CD4-positive, alpha-beta memory T cell (primary cell): ENCODE results near the gene F2R. TPM values are rescaled to one million over a fixed set of nuclear protein-coding genes. Genes with fewer than 3 reads are reported as not detected.
"Not testable (repeated sequence)": the region's sequence is repeated elsewhere in the genome, so short reads cannot be mapped to it uniquely, and the experiment has no call there.

ENCODE experiments used
- CTCF ChIA-PET: fragments of 350-600 bp; sonication (Branson Sonifier 250); formaldehyde crosslinking; loops from one replicate; lab custom pipeline; 2021; ENCODE audit warnings: inconsistent platforms; ENCODE audit not compliant: partially characterized antibody; lab: Charles Lee
- POLR2A ChIA-PET: fragments of 350-600 bp; sonication (Branson Sonifier 250); formaldehyde crosslinking; loops from one replicate; lab custom pipeline; 2021; ENCODE audit not compliant: partially characterized antibody; lab: Charles Lee
- DNase-seq, 5 donors: peaks; one replicate each; pipeline versions ENCODE4 v3.0.0 to v3.0.0-alpha.2; 2020 to 2022; ENCODE audit warnings: mixed read lengths in 1 of 5
- H3K27ac ChIP-seq: one replicate; pipeline ENCODE4 v1.7.0; 2013; ENCODE audit warnings: low read depth, low read length
- H3K27me3 ChIP-seq: 2 replicates; pipeline ENCODE4 v1.7.0; 2013; ENCODE audit warnings: mild to moderate bottlenecking, low read length, moderate library complexity; ENCODE audit not compliant: insufficient read depth
- H3K36me3 ChIP-seq: 2 replicates; pipeline ENCODE4 v1.7.0; 2013; ENCODE audit warnings: mild to moderate bottlenecking, low read length, moderate library complexity; ENCODE audit not compliant: insufficient read depth
- H3K4me1 ChIP-seq: 2 replicates; pipeline ENCODE4 v1.7.0; 2013; ENCODE audit warnings: mild to moderate bottlenecking, low read length, moderate library complexity; ENCODE audit not compliant: insufficient read depth
- H3K4me3 ChIP-seq, 2 donors: one replicate each; pipeline ENCODE4 v1.7.0; 2013; ENCODE audit warnings: low read length in 2 of 2, mild to moderate bottlenecking in 1 of 2
- H3K9me3 ChIP-seq, 2 donors: one replicate each; pipeline ENCODE4 v1.7.0; 2013; ENCODE audit warnings: low read length in 2 of 2, control low read depth in 1 of 2; ENCODE audit not compliant: control insufficient read depth in 1 of 2
- H3K27ac Mint-ChIP-seq, 7 donors: one replicate each; pipeline ENCODE4 v1.8.0; 2020 to 2021; ENCODE audit warnings: mixed read lengths in 7 of 7, mild to moderate bottlenecking in 6 of 7, inconsistent platforms in 3 of 7, moderate library complexity in 3 of 7
- H3K27me3 Mint-ChIP-seq, 2 donors: one replicate each; pipeline ENCODE4 v1.8.0; 2020 to 2021; ENCODE audit warnings: mixed read lengths in 2 of 2
- H3K36me3 Mint-ChIP-seq, 2 donors: one replicate each; pipeline ENCODE4 v1.8.0; 2020 to 2021; ENCODE audit warnings: mixed read lengths in 2 of 2, inconsistent platforms in 1 of 2, mild to moderate bottlenecking in 1 of 2
- H3K4me1 Mint-ChIP-seq, 4 donors: one replicate each; pipeline ENCODE4 v1.8.0; 2020 to 2021; ENCODE audit warnings: mixed read lengths in 4 of 4, mild to moderate bottlenecking in 1 of 4
- H3K4me3 Mint-ChIP-seq, 8 donors: one replicate each; pipeline ENCODE4 v1.8.0; 2020 to 2021; ENCODE audit warnings: mixed read lengths in 8 of 8, mild to moderate bottlenecking in 7 of 8, moderate library complexity in 6 of 8, inconsistent platforms in 3 of 8
- H3K9me3 Mint-ChIP-seq, 8 donors: one replicate each; pipeline ENCODE4 v1.8.0; 2020 to 2021; ENCODE audit warnings: mixed read lengths in 8 of 8, mild to moderate bottlenecking in 5 of 8, inconsistent platforms in 3 of 8, moderate library complexity in 1 of 8
- intact Hi-C: fragments of 100-400 bp; cut with micrococcal nuclease; formaldehyde crosslinking; loops from one replicate; pipeline ENCODE4 v1.15.1; 2023
- polyA plus RNA-seq, 2 donors: library from polyadenylated mRNA; unstranded; fragments of 300-500 nt; fragmentation: Illumina TruSeq; gene quantifications; one replicate each; pipeline ENCODE4 v1.2.3, GENCODE V29; 2021
- total RNA-seq, 2 experiments: library from RNA; stranded (reverse); gene quantifications; one replicate each; pipeline ENCODE4 v1.2.3, GENCODE V29; 2021

Gene F2R
- total and polyA plus RNA-seq, 4 experiments from 2014 or later = 6.7 to 14.6 (median 10.7) TPM

DNA sequence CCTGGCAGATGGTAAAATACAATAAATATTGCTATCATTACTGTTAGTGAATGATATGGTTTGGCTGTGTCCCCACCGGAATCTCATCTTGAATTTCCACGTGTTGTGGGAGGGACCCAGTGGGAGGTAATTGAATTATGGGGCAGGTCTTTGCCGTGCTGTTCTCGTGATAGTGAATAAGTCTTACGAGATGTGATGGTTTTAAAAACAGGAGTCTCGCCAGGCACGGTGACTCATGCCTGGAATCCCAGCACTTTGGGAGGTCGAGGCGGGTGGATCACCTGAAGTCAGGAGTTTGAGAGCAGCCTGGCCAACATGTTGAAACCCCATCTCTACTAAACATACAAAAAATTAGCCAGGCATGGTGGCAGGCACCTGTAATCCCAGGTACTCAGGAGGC lies 45.2 kb downstream of the F2R start:
- H3K4me3 Mint-ChIP-seq, DNase-seq, H3K9me3 Mint-ChIP-seq, POLR2A ChIA-PET, H3K9me3 ChIP-seq, H3K27ac ChIP-seq, H3K36me3 Mint-ChIP-seq, H3K27me3 ChIP-seq, H3K36me3 ChIP-seq, H3K4me1 Mint-ChIP-seq, H3K4me1 ChIP-seq, intact Hi-C loops, H3K27me3 Mint-ChIP-seq, H3K4me3 ChIP-seq: not testable (repeated sequence)
- CTCF ChIA-PET = interaction anchor here (6.5 kb wide), 1 partner anchor 13 kb away, joined by 32 read pairs; no protein-coding TSS in a partner anchor
- peak overlapping the region in 1 of 7 donors; percentile 8 for H3K27ac Mint-ChIP-seq

DNA sequence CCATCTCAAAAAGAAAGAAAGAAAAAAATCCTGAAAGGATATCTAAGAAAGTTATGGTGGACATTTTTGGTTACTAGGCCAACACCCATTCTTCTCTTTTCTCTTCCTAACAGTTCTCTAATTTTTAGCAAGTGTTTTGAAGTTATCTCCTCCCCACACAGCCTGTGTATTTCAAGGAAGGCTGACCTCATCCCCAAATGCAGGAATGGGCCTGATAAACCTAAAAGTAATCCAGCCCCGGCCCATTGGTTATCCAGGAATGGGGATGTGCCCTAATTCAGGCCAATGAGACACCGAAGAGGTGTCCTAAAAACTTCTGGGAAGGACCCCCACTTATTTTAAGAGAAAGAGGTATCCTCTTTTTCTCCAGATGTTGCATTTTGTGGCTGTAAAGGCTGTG lies 46.6 kb downstream of the F2R start:
- no peak for DNase-seq
- no peaks in the 10 kb centered on the region for H3K27me3 Mint-ChIP-seq
- no peak overlapping the region for H3K27ac ChIP-seq
- no peak overlapping the region for H3K4me3 Mint-ChIP-seq
- H3K4me1 Mint-ChIP-seq = peaks cover 0 to 7% (median 3%) of the 10 kb centered on the region in 4 donors
- no peaks in the 10 kb centered on the region for H3K4me1 ChIP-seq
- H3K9me3 ChIP-seq = no peaks in the 10 kb centered on the region
- H3K36me3 ChIP-seq = no peaks in the 10 kb centered on the region
- intact Hi-C loops = no loop called here
- H3K36me3 Mint-ChIP-seq = peaks cover 0 to 3% of the 10 kb centered on the region in 2 donors
- H3K4me3 ChIP-seq = no peak overlapping the region
- H3K27ac Mint-ChIP-seq = no peak overlapping the region
- CTCF ChIA-PET = interaction anchor here (6.5 kb wide), 1 partner anchor 12 kb away, joined by 32 read pairs; no protein-coding TSS in a partner anchor
- H3K9me3 Mint-ChIP-seq = peaks cover 0 to 10% (median 3%) of the 10 kb centered on the region in 8 donors
- no peaks in the 10 kb centered on the region for H3K27me3 ChIP-seq
- POLR2A ChIA-PET = interaction anchor here (0.9 kb wide), 1 partner anchor 24 kb away, joined by 3 read pairs; no protein-coding TSS in a partner anchor

DNA sequence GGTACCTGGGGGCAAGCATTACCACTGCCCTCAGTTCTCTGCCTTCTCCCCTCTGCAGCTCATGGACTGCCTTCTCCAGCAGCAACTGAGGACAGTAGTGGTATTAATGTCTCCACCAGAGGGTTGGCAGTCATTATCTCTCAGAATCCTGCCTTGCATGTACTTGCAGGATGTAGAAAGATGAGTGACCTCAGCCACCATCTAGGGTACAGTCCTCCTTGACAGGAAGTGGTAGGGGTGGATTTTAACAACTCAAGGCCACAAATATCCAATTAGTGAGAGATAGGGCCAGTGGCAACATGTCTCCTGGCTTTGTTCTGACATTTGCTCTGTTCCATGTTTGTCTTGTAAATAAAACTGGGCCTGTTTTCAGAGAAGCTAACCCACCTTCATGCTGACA lies 47.2 kb downstream of the F2R start:
- ChIA-PET CTCF (interaction anchor here (6.5 kb wide), 1 partner anchor 11 kb away, joined by 32 read pairs; no protein-coding TSS in a partner anchor), POLR2A (interaction anchor here (0.9 kb wide), 2 partner anchors 11 to 24 kb away, joined by 3 to 4 read pairs; no protein-coding TSS in a partner anchor)
- intact Hi-C loops = no loop called here
- no peak overlapping the region for H3K4me3 Mint-ChIP-seq
- peaks cover 0 to 7% (median 3%) of the 10 kb centered on the region in 4 donors for H3K4me1 Mint-ChIP-seq
- no peaks in the 10 kb centered on the region for H3K36me3 ChIP-seq
- peak in 1 of 5 donors; percentile 7 for DNase-seq
- no peak overlapping the region for H3K27ac Mint-ChIP-seq
- no peaks in the 10 kb centered on the region for H3K4me1 ChIP-seq
- H3K27me3 ChIP-seq = no peaks in the 10 kb centered on the region
- H3K27me3 Mint-ChIP-seq = no peaks in the 10 kb centered on the region
- peaks cover 0 to 10% (median 3%) of the 10 kb centered on the region in 8 donors for H3K9me3 Mint-ChIP-seq
- H3K9me3 ChIP-seq = no peaks in the 10 kb centered on the region
- H3K4me3 ChIP-seq = no peak overlapping the region
- H3K27ac ChIP-seq = no peak overlapping the region
- peaks cover 0 to 3% of the 10 kb centered on the region in 2 donors for H3K36me3 Mint-ChIP-seq

DNA sequence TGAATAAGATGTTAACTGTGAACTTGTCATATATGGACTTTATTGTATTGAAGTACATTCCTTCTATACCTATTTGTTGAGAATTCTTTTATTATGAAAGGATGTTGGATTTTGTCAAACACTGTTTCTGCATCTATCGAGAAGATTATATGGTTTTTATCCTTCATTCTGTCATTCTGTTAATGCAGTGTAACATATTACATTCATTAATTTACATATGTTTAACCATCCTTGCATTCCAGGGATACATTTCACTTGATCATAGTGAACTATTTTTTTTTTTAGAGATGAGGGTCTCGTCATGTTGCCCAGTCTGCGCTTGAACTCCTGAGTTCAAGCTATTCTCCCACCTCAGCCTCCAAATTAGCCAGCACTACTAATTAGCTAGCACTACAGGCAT lies 48.4 kb downstream of the F2R start:
- no peak overlapping the region for H3K4me3 ChIP-seq
- Mint-ChIP-seq H3K9me3 (peaks cover 0 to 10% (median 3%) of the 10 kb centered on the region in 8 donors), H3K27me3 (no peaks in the 10 kb centered on the region), H3K4me1 (peaks cover 0 to 7% (median 2%) of the 10 kb centered on the region in 4 donors), H3K36me3 (peaks cover 0 to 3% of the 10 kb centered on the region in 2 donors), H3K27ac (no peak overlapping the region), H3K4me3 (no peak overlapping the region)
- CTCF ChIA-PET = interaction anchor here (6.5 kb wide), 1 partner anchor 10 kb away, joined by 32 read pairs; no protein-coding TSS in a partner anchor
- H3K27me3 ChIP-seq = no peaks in the 10 kb centered on the region
- no peak for DNase-seq
- H3K27ac ChIP-seq = no peak overlapping the region
- H3K9me3 ChIP-seq = no peaks in the 10 kb centered on the region
- POLR2A ChIA-PET = no interaction called here
- intact Hi-C loops = no loop called here
- no peaks in the 10 kb centered on the region for H3K36me3 ChIP-seq
- H3K4me1 ChIP-seq = no peaks in the 10 kb centered on the region

DNA sequence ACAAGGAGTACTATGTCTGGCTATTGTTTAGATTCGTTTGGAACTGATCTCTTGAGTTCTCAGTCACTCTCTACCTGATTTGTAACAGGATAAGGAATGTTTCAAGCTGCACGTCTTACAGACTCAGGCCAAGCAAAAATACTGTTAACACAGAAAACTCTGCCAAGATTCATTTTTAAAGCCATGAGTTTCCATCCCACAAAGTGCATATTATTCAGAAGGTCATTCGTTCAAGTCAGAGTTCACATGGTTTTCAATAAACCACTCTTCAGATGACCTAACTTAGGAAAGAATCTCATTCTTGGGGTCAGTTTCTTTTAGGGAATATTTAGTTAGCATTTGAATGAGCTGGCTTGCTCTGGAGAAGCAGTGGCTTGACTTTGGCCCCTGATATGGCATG lies 49.3 kb downstream of the F2R start:
- H3K27ac ChIP-seq = no peak overlapping the region
- Mint-ChIP-seq H3K4me1 (peaks cover 0 to 7% (median 2%) of the 10 kb centered on the region in 4 donors), H3K4me3 (no peak overlapping the region), H3K36me3 (peaks cover 0 to 3% of the 10 kb centered on the region in 2 donors), H3K27ac (no peak overlapping the region), H3K9me3 (peaks cover 0 to 10% (median 3%) of the 10 kb centered on the region in 8 donors), H3K27me3 (no peaks in the 10 kb centered on the region)
- no peaks in the 10 kb centered on the region for H3K9me3 ChIP-seq
- intact Hi-C loops = no loop called here
- H3K4me3 ChIP-seq = no peak overlapping the region
- CTCF ChIA-PET = interaction anchor here (6.5 kb wide), 1 partner anchor 9 kb away, joined by 32 read pairs; no protein-coding TSS in a partner anchor
- no peak for DNase-seq
- H3K27me3 ChIP-seq = no peaks in the 10 kb centered on the region
- POLR2A ChIA-PET = interaction anchor here (1.2 to 1.3 kb wide), 2 partner anchors 9 to 26 kb away, joined by 3 read pairs; no protein-coding TSS in a partner anchor
- no peaks in the 10 kb centered on the region for H3K36me3 ChIP-seq
- no peaks in the 10 kb centered on the region for H3K4me1 ChIP-seq

DNA sequence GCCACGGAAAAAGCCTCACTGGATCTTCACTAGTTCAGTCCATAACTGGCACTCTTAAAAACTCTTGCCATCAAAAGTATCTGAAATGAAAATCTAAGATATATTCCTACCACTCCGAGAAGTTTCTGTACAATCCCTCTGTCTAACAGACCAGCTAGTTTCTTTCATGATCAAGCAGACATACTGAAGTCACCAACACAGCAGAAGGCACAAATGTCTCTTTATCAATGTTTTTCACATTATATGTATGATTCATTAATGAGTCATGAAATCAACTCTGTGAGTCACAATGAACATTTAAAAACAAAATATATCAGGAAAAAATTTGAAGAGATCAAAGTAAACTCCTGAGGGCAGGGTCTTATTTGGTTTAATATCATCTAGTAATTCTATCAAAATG lies 50.8 kb downstream of the F2R start:
- H3K27ac Mint-ChIP-seq = peak overlapping the region in 1 of 7 donors; percentile 2
- Histone ChIP-seq H3K27me3 (no peaks in the 10 kb centered on the region), H3K27ac (no peak overlapping the region), H3K9me3 (no peaks in the 10 kb centered on the region), H3K4me3 (no peak overlapping the region), H3K36me3 (no peaks in the 10 kb centered on the region), H3K4me1 (no peaks in the 10 kb centered on the region)
- H3K4me1 Mint-ChIP-seq = peaks cover 0 to 7% (median 2%) of the 10 kb centered on the region in 4 donors
- peaks cover 0 to 3% of the 10 kb centered on the region in 2 donors for H3K36me3 Mint-ChIP-seq
- ChIA-PET POLR2A (no interaction called here), CTCF (interaction anchor here (1.4 to 6.5 kb wide), 3 partner anchors 8 to 99 kb away, joined by 3 to 32 read pairs (median 5); no protein-coding TSS in a partner anchor)
- H3K27me3 Mint-ChIP-seq = no peaks in the 10 kb centered on the region
- no peak for DNase-seq
- intact Hi-C loops = no loop called here
- H3K4me3 Mint-ChIP-seq = no peak overlapping the region
- peaks cover 0 to 10% (median 3%) of the 10 kb centered on the region in 8 donors for H3K9me3 Mint-ChIP-seq

DNA sequence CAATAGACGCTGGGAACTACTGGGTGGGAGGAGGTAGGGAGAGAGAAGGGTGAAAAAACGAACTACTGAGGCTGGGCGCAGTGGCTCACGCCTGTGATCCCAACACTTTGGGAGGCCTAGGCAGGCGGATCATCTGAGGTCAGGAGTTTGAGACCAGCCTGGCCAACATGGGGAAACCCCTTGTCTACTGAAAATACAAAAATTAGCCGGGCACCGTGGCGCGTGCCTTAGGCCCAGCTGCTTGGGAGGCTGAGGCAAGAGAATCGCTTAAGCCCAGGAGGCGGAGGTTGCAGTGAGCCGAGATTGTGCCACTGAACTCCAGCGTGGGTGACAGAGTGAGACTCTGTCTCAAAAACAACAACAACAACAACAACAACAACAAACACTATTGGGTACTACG lies 55.1 kb downstream of the F2R start:
- H3K36me3 ChIP-seq, H3K4me3 Mint-ChIP-seq, H3K4me1 ChIP-seq, H3K4me3 ChIP-seq, H3K9me3 Mint-ChIP-seq, H3K27me3 ChIP-seq, H3K27me3 Mint-ChIP-seq, H3K9me3 ChIP-seq, H3K36me3 Mint-ChIP-seq, DNase-seq, H3K27ac ChIP-seq, POLR2A ChIA-PET, H3K4me1 Mint-ChIP-seq: not testable (repeated sequence)
- peak overlapping the region in 1 of 7 donors; percentile 32 for H3K27ac Mint-ChIP-seq
- CTCF ChIA-PET = interaction anchor here (1.4 to 1.6 kb wide), 2 partner anchors 9 to 31 kb away, joined by 3 to 4 read pairs; no protein-coding TSS in a partner anchor
- intact Hi-C loops = loop anchor here (10.0 kb wide), 1 partner anchor 366 kb away; the partner anchor contains the start of gene IQGAP2
